HG02588 (cell line): ENCODE measurements around the gene RALGAPA2.

Experiments
- ATAC-seq: cut with Tn5 transposase; IDR thresholded peaks from one replicate; pipeline ENCODE4 v1.9.1; 2021; ENCODE audit warnings: mild to moderate bottlenecking, moderate library complexity; ENCODE audit not compliant: unreplicated experiment

The RALGAPA2 gene

GRCh38 chr20:20391115-20391514, 321.3 kb downstream of the RALGAPA2 start:
- no peak for ATAC-seq

- no peak for ATAC-seq
Measured at GRCh38 chr20:20390393-20390792, 322.1 kb downstream of the RALGAPA2 start.

- ATAC-seq, result no peak
Measured at GRCh38 chr20:20386192-20386591, 326.3 kb downstream of the RALGAPA2 start.

GRCh38 chr20:20375862-20376261, 336.6 kb downstream of the RALGAPA2 start:
- no peak for ATAC-seq

- ATAC-seq, result no peak
Measured at GRCh38 chr20:20373091-20373571, 339.3 kb downstream of the RALGAPA2 start.

GRCh38 chr20:20371681-20372080, 340.8 kb downstream of the RALGAPA2 start:
- ATAC-seq, result no peak

GRCh38 chr20:20371083-20371482, 341.4 kb downstream of the RALGAPA2 start:
- ATAC-seq, result no peak

GRCh38 chr20:20370094-20370575, 342.3 kb downstream of the RALGAPA2 start:
- ATAC-seq, result no peak

GRCh38 chr20:20369250-20370093, 343.0 kb downstream of the RALGAPA2 start:
- ATAC-seq, result no peak

- no peak for ATAC-seq
Measured at GRCh38 chr20:20368418-20369249, 343.8 kb downstream of the RALGAPA2 start.

GRCh38 chr20:20367575-20368417, 344.6 kb downstream of the RALGAPA2 start, which contains the start of gene INSM1:
Gene INSM1 (plus strand): TSS chr20:20368104. CDS start chr20:20368268, 164 bp downstream.
- no peak for ATAC-seq

- no peak for ATAC-seq
Measured at GRCh38 chr20:20366876-20367574, 345.4 kb downstream of the RALGAPA2 start.

- ATAC-seq, result no peak
Measured at GRCh38 chr20:20366551-20366875, 345.9 kb downstream of the RALGAPA2 start.

- no peak for ATAC-seq
Measured at GRCh38 chr20:20365480-20366161, 346.8 kb downstream of the RALGAPA2 start.

GRCh38 chr20:20364593-20365479, 347.6 kb downstream of the RALGAPA2 start:
- ATAC-seq, result no peak

- ATAC-seq, result no peak
Measured at GRCh38 chr20:20363799-20364592, 348.4 kb downstream of the RALGAPA2 start.

GRCh38 chr20:20363434-20363798, 349.0 kb downstream of the RALGAPA2 start:
- no peak for ATAC-seq
